C1 segment of cervical spinal cord (tissue), 14 donors: ENCODE data around the gene LMNTD1.

ENCODE experiments used
- DNase-seq, 14 donors: peaks; one replicate each; lab custom pipeline; 2025; lab: John Stamatoyannopoulos, UW

LMNTD1 gene

GRCh38 chr12:25552681-25553080 lies 402 bp downstream of the LMNTD1 start:
- no peak for DNase-seq

- DNase-seq, result no peak
These were observed 2.9 kb downstream of the LMNTD1 start for GRCh38 chr12:25550186-25550585.

- no peak for DNase-seq
These were observed 4.0 kb downstream of the LMNTD1 start for GRCh38 chr12:25549120-25549519.

GRCh38 chr12:25546318-25546717 lies 6.8 kb downstream of the LMNTD1 start:
- no peak for DNase-seq

GRCh38 chr12:25533150-25533549 lies 19.9 kb downstream of the LMNTD1 start:
- no peak for DNase-seq

GRCh38 chr12:25531502-25532052 lies 21.5 kb downstream of the LMNTD1 start:
- no peak for DNase-seq

GRCh38 chr12:25529738-25530137 lies 23.3 kb downstream of the LMNTD1 start:
- no peak for DNase-seq

- DNase-seq, result no peak
These were observed 26.3 kb downstream of the LMNTD1 start for GRCh38 chr12:25526778-25527177.

GRCh38 chr12:25524366-25524765 lies 28.7 kb downstream of the LMNTD1 start:
- DNase-seq, result no peak

GRCh38 chr12:25521625-25522256 lies 31.3 kb downstream of the LMNTD1 start:
- DNase-seq, result no peak

- DNase-seq, result no peak
These were observed 34.6 kb downstream of the LMNTD1 start for GRCh38 chr12:25518512-25518911.

- no peak for DNase-seq
These were observed 48.3 kb downstream of the LMNTD1 start for GRCh38 chr12:25504744-25505143.

GRCh38 chr12:25503666-25504065 lies 49.4 kb downstream of the LMNTD1 start:
- DNase-seq, result no peak

- DNase-seq, result no peak
These were observed 50.5 kb downstream of the LMNTD1 start for GRCh38 chr12:25502596-25502995.

- DNase-seq, result no peak
These were observed 51.0 kb downstream of the LMNTD1 start for GRCh38 chr12:25502118-25502517.

GRCh38 chr12:25501549-25501948 lies 51.5 kb downstream of the LMNTD1 start:
- DNase-seq, result no peak

GRCh38 chr12:25500651-25501050 lies 52.4 kb downstream of the LMNTD1 start:
- DNase-seq, result no peak

- no peak for DNase-seq
These were observed 56.1 kb downstream of the LMNTD1 start for GRCh38 chr12:25497021-25497420.

- DNase-seq, result no peak
These were observed 56.9 kb downstream of the LMNTD1 start for GRCh38 chr12:25496098-25496587.

GRCh38 chr12:25495331-25496097 lies 57.6 kb downstream of the LMNTD1 start:
- no peak for DNase-seq

GRCh38 chr12:25494926-25495325 lies 58.2 kb downstream of the LMNTD1 start:
- no peak for DNase-seq

GRCh38 chr12:25493682-25494081 lies 59.4 kb downstream of the LMNTD1 start:
- no peak for DNase-seq
